Smooth muscle cell of bladder (primary cell): Measurements from ENCODE around the gene C10orf88. TPM values are rescaled to one million over a fixed set of nuclear protein-coding genes. Genes with fewer than 3 reads are reported as not detected.

Experiments used
- total RNA-seq: library from RNA; depleted of rRNA; stranded (reverse); fragments of >200 nt; gene quantifications from 2 replicates; pipeline ENCODE4 v1.2.3, GENCODE V29; 2014

Gene C10orf88
- 12.9 and 13.2 TPM in 2 replicates for total RNA-seq

GRCh38 chr10:122953902-122954730, at the start of gene C10orf88:
Gene C10orf88 (minus strand): TSS chr10:122954227. CDS start chr10:122954178, 49 bp downstream.

GRCh38 chr10:122980209-122981065, 26.4 kb upstream of the C10orf88 start, which contains the start of gene PSTK:
Gene PSTK (plus strand): TSS chr10:122980401. CDS start chr10:122980480, 79 bp downstream.

GRCh38 chr10:122910310-122910709, 43.7 kb downstream of the C10orf88 start, which contains the start of gene FAM24A:
Gene FAM24A (plus strand): TSS chr10:122910610. CDS start chr10:122911635, 1,025 bp downstream.

Other genes starting within 250 kb of the C10orf88 start
- gene CUZD1, start 108.4 kb downstream of the C10orf88 start, total RNA-seq, result 0.43 and 0.55 TPM in 2 replicates
- gene FAM24B, start 74.6 kb downstream of the C10orf88 start, total RNA-seq, result 2.6 and 2.7 TPM in 2 replicates
- gene FAM24A, start 43.6 kb downstream of the C10orf88 start, total RNA-seq, result not detected in 2 replicates
- gene PSTK, start 26.2 kb upstream of the C10orf88 start, total RNA-seq, result 4.3 and 4.7 TPM in 2 replicates
- gene IKZF5, start 54.6 kb upstream of the C10orf88 start, total RNA-seq, result 1.6 and 1.9 TPM in 2 replicates
- 6.8 and 8.0 TPM in 2 replicates for gene ACADSB, start 54.8 kb upstream of the C10orf88 start, total RNA-seq
- not detected in 2 replicates for gene HMX3, start 181.7 kb upstream of the C10orf88 start, total RNA-seq
- gene HMX2, start 193.9 kb upstream of the C10orf88 start, total RNA-seq, result not detected in 2 replicates
- 112 and 121 TPM in 2 replicates for gene BUB3, start 200.2 kb upstream of the C10orf88 start, total RNA-seq